Fibroblast of pulmonary artery (primary cell): Measurements from ENCODE around the gene OR6C6.
"Not testable (repeated sequence)": the region's sequence is repeated elsewhere in the genome, so short reads cannot be mapped to it uniquely, and the experiment has no call there.

ENCODE experiments used
- DNase-seq: peaks from one replicate; pipeline ENCODE4 v3.0.0-alpha.2; 2010; ENCODE audit warnings: low read depth
- H3K4me3 ChIP-seq: replicated peaks from 2 replicates; pipeline ENCODE4 v1.5.1; 2011; ENCODE audit warnings: low read depth, mild to moderate bottlenecking, control low read depth, low read length, moderate library complexity
- TF ChIP-seq, protein P1 (sequence below): IDR thresholded peaks from 2 replicates; pipeline ENCODE4 v1.5.1; 2011; ENCODE audit warnings: mild to moderate bottlenecking, control low read depth, low read length, inconsistent platforms; ENCODE audit errors: missing control alignments

The OR6C6 gene

DNA sequence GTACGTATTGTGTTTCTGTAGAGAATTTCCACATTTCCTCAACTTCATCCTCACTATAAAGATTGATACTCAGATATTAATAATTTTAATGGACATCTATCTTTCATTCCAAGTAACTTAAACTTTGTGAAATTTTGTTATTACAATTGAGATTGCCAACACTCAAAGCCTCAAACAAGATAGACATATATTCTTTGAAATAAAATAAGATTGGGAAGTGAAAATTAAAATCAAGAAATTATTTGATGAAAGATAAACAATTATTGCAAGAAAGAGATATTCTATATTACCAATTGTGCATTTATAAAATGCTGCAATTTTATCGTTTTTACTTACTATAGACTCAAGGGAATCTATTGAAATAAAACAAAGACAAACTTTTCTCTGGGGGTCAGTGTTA lies at the start of gene OR6C6:
Gene OR6C6 (minus strand): TSS at position 101 of the 400 bp plus-strand sequence. CDS start 1,337 bp downstream, outside the sequence.
- no peak within 1 kb of the TSS for H3K4me3 ChIP-seq
- TF ChIP-seq, protein P1, sequence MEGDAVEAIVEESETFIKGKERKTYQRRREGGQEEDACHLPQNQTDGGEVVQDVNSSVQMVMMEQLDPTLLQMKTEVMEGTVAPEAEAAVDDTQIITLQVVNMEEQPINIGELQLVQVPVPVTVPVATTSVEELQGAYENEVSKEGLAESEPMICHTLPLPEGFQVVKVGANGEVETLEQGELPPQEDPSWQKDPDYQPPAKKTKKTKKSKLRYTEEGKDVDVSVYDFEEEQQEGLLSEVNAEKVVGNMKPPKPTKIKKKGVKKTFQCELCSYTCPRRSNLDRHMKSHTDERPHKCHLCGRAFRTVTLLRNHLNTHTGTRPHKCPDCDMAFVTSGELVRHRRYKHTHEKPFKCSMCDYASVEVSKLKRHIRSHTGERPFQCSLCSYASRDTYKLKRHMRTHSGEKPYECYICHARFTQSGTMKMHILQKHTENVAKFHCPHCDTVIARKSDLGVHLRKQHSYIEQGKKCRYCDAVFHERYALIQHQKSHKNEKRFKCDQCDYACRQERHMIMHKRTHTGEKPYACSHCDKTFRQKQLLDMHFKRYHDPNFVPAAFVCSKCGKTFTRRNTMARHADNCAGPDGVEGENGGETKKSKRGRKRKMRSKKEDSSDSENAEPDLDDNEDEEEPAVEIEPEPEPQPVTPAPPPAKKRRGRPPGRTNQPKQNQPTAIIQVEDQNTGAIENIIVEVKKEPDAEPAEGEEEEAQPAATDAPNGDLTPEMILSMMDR = no peak
- DNase-seq = no peak

DNA sequence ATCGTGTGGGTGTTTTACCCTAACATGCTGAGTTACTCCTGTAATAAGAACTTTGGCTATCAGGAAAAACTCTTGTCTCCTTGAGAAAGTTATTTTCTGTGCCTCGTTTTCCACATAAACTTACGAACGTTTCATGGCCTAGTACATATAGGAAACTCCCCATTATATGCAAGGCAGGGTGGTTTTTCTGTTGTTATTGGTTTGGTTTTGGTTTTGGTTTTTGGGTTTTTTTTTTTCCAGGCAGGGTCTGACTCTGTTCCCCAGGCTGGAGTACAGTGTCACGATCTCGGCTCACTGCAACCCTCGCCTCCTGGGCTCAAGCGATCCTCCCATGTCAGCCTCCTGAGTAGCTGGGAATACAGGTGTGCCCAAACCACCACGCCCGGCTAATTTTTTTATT lies 39.6 kb upstream of the OR6C6 start:
- TF ChIP-seq, protein P1 = no peak
- no peak overlapping the region for H3K4me3 ChIP-seq
- DNase-seq = no peak

DNA sequence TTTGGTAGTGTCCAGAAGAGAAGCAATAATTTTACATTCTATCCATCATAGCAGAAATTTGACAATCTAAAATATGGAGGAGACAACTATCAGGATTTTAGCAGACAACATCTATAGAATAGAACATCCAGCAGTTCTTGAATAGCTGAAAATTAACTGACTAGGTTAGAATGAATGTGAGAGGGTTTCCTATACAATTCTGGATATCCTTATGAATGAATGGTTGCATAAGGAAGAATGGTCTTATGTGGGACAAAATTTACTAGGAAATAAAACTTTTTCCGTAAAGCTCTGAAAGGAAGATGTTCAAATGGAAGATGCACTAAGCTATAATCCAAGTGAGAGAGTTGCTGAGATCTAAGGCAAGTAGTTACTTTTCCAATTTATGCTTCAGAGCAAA lies 34.1 kb upstream of the OR6C6 start, which contains the start of gene OR6C3:
Gene OR6C3 (plus strand): TSS at position 301 of the 400 bp plus-strand sequence. CDS start 955 bp downstream, outside the sequence.
- TF ChIP-seq, protein P1 = no peak
- DNase-seq = no peak
- no peak within 1 kb of the TSS for H3K4me3 ChIP-seq

DNA sequence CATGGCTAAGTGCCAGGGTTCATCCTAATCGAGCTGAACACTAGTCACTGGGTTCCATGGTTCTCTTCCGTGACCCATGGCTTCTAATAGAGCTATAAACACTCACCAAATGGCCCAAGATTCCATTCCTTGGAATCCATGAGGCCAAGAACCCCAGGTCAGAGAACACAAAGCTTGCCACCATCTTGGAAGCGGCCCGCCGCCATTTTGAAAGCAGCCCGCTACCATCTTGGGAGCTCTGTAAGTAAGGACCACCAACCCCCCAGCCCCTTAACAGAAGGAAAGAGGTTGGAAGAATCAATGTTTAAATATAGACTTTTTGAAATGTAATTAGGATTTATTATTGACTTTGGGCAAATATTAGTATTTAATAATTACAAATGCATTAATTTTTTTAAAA lies 29.4 kb upstream of the OR6C6 start:
- not testable (repeated sequence) for H3K4me3 ChIP-seq, DNase-seq

DNA sequence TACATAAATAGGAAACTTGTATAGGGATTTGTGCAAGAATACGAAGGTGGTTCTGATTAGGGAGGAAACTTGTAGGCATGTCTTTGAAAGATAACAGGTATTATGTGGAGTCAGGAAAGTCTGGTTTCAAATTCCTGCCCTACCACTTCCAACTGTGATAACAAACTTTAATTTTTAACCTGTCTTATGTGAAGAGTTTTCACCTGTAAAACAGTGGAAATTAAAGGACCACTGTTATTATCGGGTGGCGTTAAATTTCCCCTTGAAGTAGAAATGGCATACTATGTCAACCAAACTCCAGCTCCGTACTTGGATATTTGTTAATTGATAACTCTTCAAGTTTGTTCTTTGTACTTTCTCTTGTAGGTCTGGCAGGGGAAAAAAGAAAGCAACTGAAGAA lies 23.8 kb upstream of the OR6C6 start:
- no peak for DNase-seq
- no peak overlapping the region for H3K4me3 ChIP-seq
- TF ChIP-seq, protein P1 = no peak

DNA sequence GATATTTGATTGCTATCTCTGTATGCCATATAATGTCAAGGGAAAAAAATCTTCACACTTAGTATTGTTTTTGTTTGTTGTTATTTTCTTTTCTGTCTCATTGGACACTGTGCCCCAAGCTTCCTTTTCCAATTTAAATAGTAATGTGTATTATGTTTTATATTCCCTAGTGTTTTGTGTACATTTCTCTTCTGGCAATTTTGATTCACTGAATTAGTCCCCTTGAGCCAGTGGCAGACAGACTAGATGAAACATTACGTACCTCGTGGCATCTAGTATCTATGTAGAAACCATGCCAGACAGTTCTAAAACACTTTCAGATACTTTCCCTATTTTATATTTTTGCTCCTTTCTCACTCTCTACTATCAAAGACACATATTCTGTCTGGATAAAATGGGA lies 17.7 kb upstream of the OR6C6 start, which contains the start of gene OR6C1:
Gene OR6C1 (plus strand): TSS at position 301 of the 400 bp plus-strand sequence. CDS start 6,257 bp downstream, outside the sequence.
- no peak for DNase-seq
- TF ChIP-seq, protein P1 = no peak
- no peak within 1 kb of the TSS for H3K4me3 ChIP-seq

DNA sequence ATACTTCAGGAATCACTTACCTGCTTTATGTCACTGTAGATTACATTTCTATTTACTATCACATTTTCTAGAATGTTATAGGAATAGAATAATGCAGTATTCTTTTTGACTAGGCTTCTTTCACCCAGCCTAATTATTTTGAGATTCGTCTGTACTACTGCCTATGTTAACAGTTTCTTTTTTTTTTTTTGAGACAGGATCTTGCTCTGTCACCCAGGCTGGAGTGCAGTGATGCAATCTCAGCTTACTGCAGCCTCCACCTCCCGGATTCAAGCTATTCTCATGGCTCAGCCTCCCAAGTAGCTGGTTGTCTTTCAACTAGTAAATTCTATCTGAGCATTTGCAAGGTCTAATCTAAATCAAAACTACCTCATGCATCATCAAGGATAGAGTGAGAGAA lies 6.4 kb downstream of the OR6C6 start:
- TF ChIP-seq, protein P1 = no peak
- DNase-seq = no peak
- H3K4me3 ChIP-seq = no peak overlapping the region

DNA sequence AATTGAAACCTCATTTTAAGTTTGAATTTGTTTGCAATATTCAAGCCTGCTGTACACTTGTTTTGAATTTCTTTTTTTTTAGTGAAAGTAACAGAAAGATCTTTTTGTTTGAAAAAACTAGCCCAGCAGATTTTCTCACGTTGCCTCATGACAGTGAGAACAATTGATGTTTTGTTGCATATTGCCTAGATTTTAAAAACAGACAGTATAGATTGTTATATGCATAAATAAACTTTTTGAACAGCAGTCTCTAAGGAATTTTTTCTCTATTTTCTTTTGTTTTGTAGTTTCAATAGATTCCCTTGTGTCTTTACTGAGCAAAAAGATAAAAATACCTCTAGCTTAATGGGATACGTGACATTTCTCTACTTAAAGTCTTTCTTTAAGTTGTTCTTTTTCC lies 15.4 kb downstream of the OR6C6 start:
- DNase-seq = no peak
- TF ChIP-seq, protein P1 = no peak
- H3K4me3 ChIP-seq = no peak overlapping the region
